H9 (cell line): Measurements from ENCODE around the gene ZNF618. TPM values are rescaled to one million over a fixed set of nuclear protein-coding genes. Genes with fewer than 3 reads are reported as not detected.
A peak's percentile ranks its signal among the peaks of the same experiment; 100 is the strongest.

Experiments
- DNase-seq: peaks from one replicate; pipeline ENCODE4 v3.0.0-alpha.2; 2017
- H2AFZ ChIP-seq: one replicate; pipeline ENCODE4 v1.6.1; 2013; ENCODE audit warnings: mild to moderate bottlenecking, low read length, control low read depth, moderate library complexity
- H2AK5ac ChIP-seq: 2 replicates; pipeline ENCODE4 v1.6.1; 2013; ENCODE audit warnings: low read length, control low read depth, mixed read lengths; ENCODE audit not compliant: insufficient read length
- H2BK120ac ChIP-seq: one replicate; pipeline ENCODE4 v1.6.1; 2013; ENCODE audit warnings: low read depth, mild to moderate bottlenecking, low read length, control low read depth, inconsistent platforms; ENCODE audit not compliant: poor library complexity, severe bottlenecking
- H2BK12ac ChIP-seq: 2 replicates; pipeline ENCODE4 v1.6.1; 2013; ENCODE audit warnings: low read length, control low read depth, mixed read lengths, low read depth; ENCODE audit not compliant: insufficient read length
- H2BK15ac ChIP-seq: 2 replicates; pipeline ENCODE4 v1.6.1; 2013; ENCODE audit warnings: low read depth, low read length, control low read depth
- H2BK20ac ChIP-seq: one replicate; pipeline ENCODE4 v1.6.1; 2013; ENCODE audit warnings: low read depth, mild to moderate bottlenecking, low read length, control low read depth, inconsistent platforms; ENCODE audit not compliant: poor library complexity, severe bottlenecking
- H2BK5ac ChIP-seq: 2 replicates; pipeline ENCODE4 v1.6.1; 2013; ENCODE audit warnings: low read length, control low read depth, mixed read lengths; ENCODE audit not compliant: insufficient read length
- H3K14ac ChIP-seq: 2 replicates; pipeline ENCODE4 v1.6.1; 2013; ENCODE audit warnings: low read length, control low read depth; ENCODE audit not compliant: insufficient read depth
- H3K18ac ChIP-seq: 2 replicates; pipeline ENCODE4 v1.6.1; 2013; ENCODE audit warnings: low read depth, mild to moderate bottlenecking, mixed read lengths, low read length, control low read depth; ENCODE audit not compliant: insufficient read length
- H3K23ac ChIP-seq: 2 replicates; pipeline ENCODE4 v1.6.1; 2013; ENCODE audit warnings: low read length, control low read depth, mixed read lengths, low read depth; ENCODE audit not compliant: insufficient read length
- H3K23me2 ChIP-seq: 2 replicates; pipeline ENCODE4 v1.6.1; 2013; ENCODE audit warnings: low read depth, mild to moderate bottlenecking, mixed read lengths, low read length, control low read depth; ENCODE audit not compliant: insufficient read length, poor library complexity, severe bottlenecking
- H3K27ac ChIP-seq: 2 replicates; pipeline ENCODE4 v1.5.1; 2013; ENCODE audit warnings: low read length, control low read depth, mixed read lengths, low read depth; ENCODE audit not compliant: insufficient read length
- H3K27me3 ChIP-seq: 2 replicates; pipeline ENCODE4 v1.6.1; 2013; ENCODE audit warnings: low read length, control low read depth, inconsistent platforms; ENCODE audit not compliant: insufficient read depth
- H3K4ac ChIP-seq: 2 replicates; pipeline ENCODE4 v1.6.1; 2013; ENCODE audit warnings: low read depth, mild to moderate bottlenecking, control low read depth, inconsistent platforms, low read length, moderate library complexity
- H3K4me1 ChIP-seq: 2 replicates; pipeline ENCODE4 v1.6.1; 2013; ENCODE audit warnings: low read length, control low read depth, inconsistent platforms; ENCODE audit not compliant: insufficient read depth
- H3K4me2 ChIP-seq: 2 replicates; pipeline ENCODE4 v1.6.1; 2013; ENCODE audit warnings: low read length, control low read depth, mixed read lengths; ENCODE audit not compliant: insufficient read length, insufficient read depth
- H3K56ac ChIP-seq: 2 replicates; pipeline ENCODE4 v1.6.1; 2013; ENCODE audit warnings: low read depth, mild to moderate bottlenecking, mixed read lengths, low read length, control low read depth; ENCODE audit not compliant: insufficient read length
- H3K79me1 ChIP-seq: 2 replicates; pipeline ENCODE4 v1.6.1; 2013; ENCODE audit warnings: low read depth, mild to moderate bottlenecking, moderate library complexity, low read length, control low read depth, inconsistent platforms; ENCODE audit not compliant: insufficient read depth, poor library complexity, severe bottlenecking
- H3K79me2 ChIP-seq: 2 replicates; pipeline ENCODE4 v1.6.1; 2013; ENCODE audit warnings: low read length, control low read depth, inconsistent platforms; ENCODE audit not compliant: insufficient read depth
- H3K9ac ChIP-seq: 2 replicates; pipeline ENCODE4 v1.6.1; 2013; ENCODE audit warnings: low read length, control low read depth, mixed read lengths; ENCODE audit not compliant: insufficient read length; ENCODE audit errors: extremely low read depth
- H3K9me3 ChIP-seq: one replicate; pipeline ENCODE4 v1.6.1; 2013; ENCODE audit warnings: low read depth, low read length, inconsistent platforms; ENCODE audit not compliant: control insufficient read depth
- H3T11ph ChIP-seq: one replicate; pipeline ENCODE4 v1.6.1; 2013; ENCODE audit warnings: mild to moderate bottlenecking, low read length, control low read depth, inconsistent platforms
- H4K20me1 ChIP-seq: one replicate; pipeline ENCODE4 v1.6.1; 2013; ENCODE audit not compliant: control insufficient read depth, insufficient read length, insufficient read depth
- H4K5ac ChIP-seq: 2 replicates; pipeline ENCODE4 v1.6.1; 2013; ENCODE audit warnings: low read depth, mild to moderate bottlenecking, mixed read lengths, low read length, control low read depth; ENCODE audit not compliant: insufficient read length
- H4K8ac ChIP-seq: replicated peaks from 2 replicates; pipeline ENCODE4 v1.6.1; 2013; ENCODE audit warnings: low read length, control low read depth, mixed read lengths, low read depth; ENCODE audit not compliant: insufficient read length
- H4K91ac ChIP-seq: 2 replicates; pipeline ENCODE4 v1.6.1; 2013; ENCODE audit warnings: low read depth, mild to moderate bottlenecking, moderate library complexity, mixed read lengths, low read length, control low read depth; ENCODE audit not compliant: insufficient read length
- H3K27ac Mint-ChIP-seq, 3 experiments: 2 replicates in 2 of 3; 3 replicates in 1 of 3; pipeline ENCODE4 v1.8.0; 2020 to 2021; ENCODE audit warnings: mixed read lengths in 3 of 3, mild to moderate bottlenecking in 1 of 3, moderate library complexity in 1 of 3
- H3K27me3 Mint-ChIP-seq: 2 replicates; pipeline ENCODE4 v1.8.0; 2021; ENCODE audit warnings: low read depth, mild to moderate bottlenecking, moderate library complexity, mixed read lengths
- H3K36me3 Mint-ChIP-seq, 3 experiments: 2 replicates in 2 of 3; 3 replicates in 1 of 3; pipeline ENCODE4 v1.8.0; 2020 to 2021; ENCODE audit warnings: low read depth in 3 of 3, mixed read lengths in 3 of 3; ENCODE audit not compliant: insufficient read depth in 1 of 3
- H3K4me1 Mint-ChIP-seq, 2 experiments: 2 replicates each; pipeline ENCODE4 v1.8.0; 2020; ENCODE audit warnings: mixed read lengths in 2 of 2
- H3K4me3 Mint-ChIP-seq, 2 experiments: 2 replicates in 1 of 2; 3 replicates in 1 of 2; pipeline ENCODE4 v1.8.0; 2020 to 2021; ENCODE audit warnings: mild to moderate bottlenecking in 2 of 2, mixed read lengths in 2 of 2, moderate library complexity in 1 of 2
- H3K9me3 Mint-ChIP-seq, 2 experiments: 2 replicates in 1 of 2; 3 replicates in 1 of 2; pipeline ENCODE4 v1.8.0; 2020; ENCODE audit warnings: mild to moderate bottlenecking in 2 of 2, mixed read lengths in 2 of 2, moderate library complexity in 1 of 2
- WGBS: extraction: QIAGEN DNeasy Blood & Tissue Kit; methylation state at CpG from one replicate; pipeline ENCODE4 v1.1.7; 2013; ENCODE audit warnings: missing lambda C conversion rate, low lambda C conversion rate, mixed read lengths; ENCODE audit not compliant: insufficient read length; ENCODE audit errors: extremely low coverage; 5-methylcytosine and 5-hydroxymethylcytosine counted together
- total RNA-seq: library from RNA; stranded (reverse); gene quantifications from 2 replicates; pipeline ENCODE4 v1.2.1, GENCODE V29; 2021
- TF ChIP-seq, protein P1 (sequence below): fragments of 200-600 bp; sonication (generic); conservative IDR thresholded peaks from 3 replicates; pipeline ENCODE4 v1.8.0; 2021; ENCODE audit warnings: antibody characterized with exemption, mild to moderate bottlenecking

Gene ZNF618
- total RNA-seq, 1 experiment from 2014 or later: 13.6 TPM

DNA sequence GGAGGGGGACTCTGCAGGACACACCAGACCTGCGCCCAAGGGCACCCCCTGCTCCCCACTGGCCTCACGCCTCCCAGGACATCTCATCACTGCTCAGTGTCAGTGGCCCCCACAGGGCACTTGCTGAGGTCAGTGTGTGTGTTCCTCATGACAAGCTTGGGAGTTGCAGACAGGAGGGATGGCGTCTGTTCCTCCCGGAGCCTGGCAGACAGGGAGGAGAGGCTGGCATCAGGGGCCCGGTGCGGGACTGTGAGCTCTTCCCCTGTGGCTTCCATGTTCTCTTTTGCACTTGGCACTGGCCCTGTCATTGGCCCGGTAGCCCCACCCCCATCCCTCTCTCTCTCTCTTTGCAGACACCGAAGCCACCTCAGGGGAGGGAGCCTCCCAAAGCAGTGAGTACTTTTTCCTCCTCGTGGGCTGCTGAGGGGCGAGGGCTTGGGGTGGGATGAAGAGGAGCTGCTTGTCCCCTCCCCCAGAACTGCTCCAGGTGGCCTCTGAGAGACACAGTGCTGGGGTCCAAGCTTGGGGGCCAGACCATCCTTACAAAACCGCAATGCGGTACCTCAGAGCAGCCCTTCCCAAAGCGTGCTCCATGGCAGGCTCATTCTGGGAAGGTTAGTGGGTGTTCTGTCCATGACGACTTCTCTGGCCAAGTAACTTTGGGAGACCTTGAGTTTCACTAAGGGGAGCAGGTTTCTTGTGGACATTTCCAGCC lies 126.3 kb downstream of the ZNF618 start:
- H3K9me3 ChIP-seq: no peaks in the 10 kb centered on the region
- no peak overlapping the region for H3K9ac ChIP-seq
- H2BK120ac ChIP-seq: no peak overlapping the region
- H4K20me1 ChIP-seq: no peaks in the 10 kb centered on the region
- Mint-ChIP-seq H3K27me3 (no peaks in the 10 kb centered on the region), H3K27ac (no peak overlapping the region; a peak in 1 of 7 replicates), H3K4me1 (0 out of 4 replicates have a peak, but pooled peaks cover 0 to 2% of the 10 kb centered on the region in 2 experiments), H3K4me3 (no peak overlapping the region), H3K9me3 (no peaks in the 10 kb centered on the region), H3K36me3 (peaks cover 3 to 26% (median 12%) of the 10 kb centered on the region in 3 experiments; a peak in 5 of 7 replicates)
- no peak overlapping the region for H3K4me2 ChIP-seq
- no peaks in the 10 kb centered on the region for H3K27me3 ChIP-seq
- no peak overlapping the region for H3T11ph ChIP-seq
- no peak overlapping the region for H3K27ac ChIP-seq
- H2BK20ac ChIP-seq: no peak overlapping the region
- WGBS: no CpG with 5 or more reads among the region's 14 CpGs
- H3K18ac ChIP-seq: no peak overlapping the region
- H3K79me2 ChIP-seq: no peaks in the 10 kb centered on the region
- H2AFZ ChIP-seq: no peak overlapping the region
- H3K79me1 ChIP-seq: no peaks in the 10 kb centered on the region
- peaks cover 3% of the 10 kb centered on the region for H3K23me2 ChIP-seq
- no peaks in the 10 kb centered on the region for H3K4me1 ChIP-seq
- no peak overlapping the region for H4K91ac ChIP-seq
- no peak overlapping the region for H3K23ac ChIP-seq
- no peak overlapping the region for H4K5ac ChIP-seq
- TF ChIP-seq, protein P1, sequence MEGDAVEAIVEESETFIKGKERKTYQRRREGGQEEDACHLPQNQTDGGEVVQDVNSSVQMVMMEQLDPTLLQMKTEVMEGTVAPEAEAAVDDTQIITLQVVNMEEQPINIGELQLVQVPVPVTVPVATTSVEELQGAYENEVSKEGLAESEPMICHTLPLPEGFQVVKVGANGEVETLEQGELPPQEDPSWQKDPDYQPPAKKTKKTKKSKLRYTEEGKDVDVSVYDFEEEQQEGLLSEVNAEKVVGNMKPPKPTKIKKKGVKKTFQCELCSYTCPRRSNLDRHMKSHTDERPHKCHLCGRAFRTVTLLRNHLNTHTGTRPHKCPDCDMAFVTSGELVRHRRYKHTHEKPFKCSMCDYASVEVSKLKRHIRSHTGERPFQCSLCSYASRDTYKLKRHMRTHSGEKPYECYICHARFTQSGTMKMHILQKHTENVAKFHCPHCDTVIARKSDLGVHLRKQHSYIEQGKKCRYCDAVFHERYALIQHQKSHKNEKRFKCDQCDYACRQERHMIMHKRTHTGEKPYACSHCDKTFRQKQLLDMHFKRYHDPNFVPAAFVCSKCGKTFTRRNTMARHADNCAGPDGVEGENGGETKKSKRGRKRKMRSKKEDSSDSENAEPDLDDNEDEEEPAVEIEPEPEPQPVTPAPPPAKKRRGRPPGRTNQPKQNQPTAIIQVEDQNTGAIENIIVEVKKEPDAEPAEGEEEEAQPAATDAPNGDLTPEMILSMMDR: no peak
- no peak overlapping the region; the same call in 1 of the 2 replicates for H3K14ac ChIP-seq
- no peak overlapping the region for H2AK5ac ChIP-seq
- no peak overlapping the region for H2BK12ac ChIP-seq
- H2BK15ac ChIP-seq: no peak overlapping the region
- H2BK5ac ChIP-seq: no peak overlapping the region
- H3K56ac ChIP-seq: no peak overlapping the region
- peak; percentile 18 for DNase-seq
- H4K8ac ChIP-seq: no peak overlapping the region
- no peak overlapping the region for H3K4ac ChIP-seq
